SK-N-SH (cell line): Measurements from ENCODE around the gene MIPEP. TPM values are rescaled to one million over a fixed set of nuclear protein-coding genes. Genes with fewer than 3 reads are reported as not detected.

Experiments used
- CTCF ChIA-PET: fragments of 300-600, 350-600 bp; formaldehyde crosslinking; extraction: SDS; loops from one replicate; lab custom pipeline; 2021; lab: Yijun Ruan, JAX
- POLR2A ChIA-PET: fragments of 350-600 bp; sonication (Branson Sonifier 250); formaldehyde crosslinking; extraction: SDS; loops from one replicate; lab custom pipeline; 2020; ENCODE audit warnings: antibody characterized with exemption, inconsistent platforms; lab: Yijun Ruan, JAX
- DNase-seq: peaks from one replicate; pipeline ENCODE4 v3.0.0; 2012
- H2AFZ ChIP-seq: fragments of 200-600 bp; sonication (generic); 2 replicates; pipeline ENCODE4 v1.8.1; 2016; ENCODE audit warnings: antibody characterized with exemption, mild to moderate bottlenecking, low read depth
- H3F3A ChIP-seq: fragments of 200-600 bp; sonication (generic); replicated peaks from 2 replicates; pipeline ENCODE3; 2016; ENCODE audit warnings: antibody characterized with exemption, mild to moderate bottlenecking; ENCODE audit not compliant: insufficient read depth
- H3K27ac ChIP-seq, 2 experiments: fragments of 200-500 bp in 1 of 2; fragments of 200-600 bp in 1 of 2; sonication (Bioruptor generic) in 1 of 2; sonication (generic), shearing (Covaris generic) in 1 of 2; 2 replicates each; pipeline versions ENCODE4 v1.5.1 to v1.6.1; 2014 to 2016; ENCODE audit warnings: low read depth in 2 of 2, inconsistent platforms in 1 of 2, low read length in 1 of 2, mild to moderate bottlenecking in 1 of 2, mixed read lengths in 1 of 2
- H3K27me3 ChIP-seq: fragments of 200-600 bp; sonication (generic), shearing (Covaris generic); 2 replicates; pipeline ENCODE4 v1.6.1; 2016; ENCODE audit warnings: mixed run types; ENCODE audit not compliant: insufficient read depth
- H3K36me3 ChIP-seq, 2 experiments: fragments of 200-500 bp in 1 of 2; fragments of 200-600 bp in 1 of 2; sonication (Bioruptor generic) in 1 of 2; sonication (generic) in 1 of 2; replicated peaks in 1 of 2; 2 replicates each; pipeline versions ENCODE3 to v1.5.1; 2014 to 2016; ENCODE audit warnings: low read length in 1 of 2, mild to moderate bottlenecking in 1 of 2; ENCODE audit not compliant: insufficient read depth in 2 of 2, control insufficient read depth in 1 of 2
- H3K4me1 ChIP-seq, 2 experiments: fragments of 200-500 bp in 1 of 2; fragments of 200-600 bp in 1 of 2; sonication (Bioruptor generic) in 1 of 2; sonication (generic), shearing (Covaris generic) in 1 of 2; 2 replicates each; pipeline versions ENCODE4 v1.5.1 to v1.6.1; 2014 to 2016; ENCODE audit warnings: low read depth in 1 of 2, low read length in 1 of 2, mixed run types in 1 of 2; ENCODE audit not compliant: insufficient read depth in 2 of 2, control insufficient read depth in 1 of 2
- H3K4me2 ChIP-seq: fragments of 200-600 bp; sonication (generic), shearing (Covaris generic); 2 replicates; pipeline ENCODE4 v1.6.1; 2017; ENCODE audit warnings: mixed run types
- H3K4me3 ChIP-seq, 2 experiments: fragments of 200-500 bp in 1 of 2; fragments of 200-600 bp in 1 of 2; sonication (Bioruptor generic) in 1 of 2; sonication (generic), shearing (Covaris generic) in 1 of 2; 2 replicates each; pipeline versions ENCODE4 v1.5.1 to v1.8.1; 2014 to 2016; ENCODE audit warnings: low read depth in 2 of 2, inconsistent platforms in 1 of 2, low read length in 1 of 2, mild to moderate bottlenecking in 1 of 2, mixed read lengths in 1 of 2, moderate library complexity in 1 of 2
- H3K79me2 ChIP-seq: fragments of 200-600 bp; sonication (generic); 2 replicates; pipeline ENCODE4 v1.8.1; 2017; ENCODE audit warnings: mild to moderate bottlenecking; ENCODE audit not compliant: insufficient read depth
- H3K9ac ChIP-seq: fragments of 200-600 bp; sonication (generic); 2 replicates; pipeline ENCODE4 v1.6.1; 2017; ENCODE audit warnings: mixed run types
- H3K9me2 ChIP-seq: fragments of 200-600 bp; sonication (generic); 2 replicates; pipeline ENCODE4 v1.6.1; 2017; ENCODE audit warnings: mixed run types
- H3K9me3 ChIP-seq: fragments of 200-600 bp; sonication (generic); 2 replicates; pipeline ENCODE4 v1.6.1; 2017; ENCODE audit warnings: mixed run types, mild to moderate bottlenecking, moderate library complexity
- H4K20me1 ChIP-seq: fragments of 200-600 bp; sonication (generic); 2 replicates; pipeline ENCODE4 v1.6.1; 2017; ENCODE audit warnings: mild to moderate bottlenecking, mixed run types; ENCODE audit not compliant: insufficient read depth
- ELF1 ChIP-seq: IDR thresholded peaks from 2 replicates; pipeline ENCODE4 v1.4.0; 2012
- WGBS: methylation state at CpG from one replicate; pipeline ENCODE4 v1.1.6; 2017; ENCODE audit warnings: low lambda C conversion rate; 5-methylcytosine and 5-hydroxymethylcytosine counted together
- polyA plus RNA-seq, 3 experiments: library from polyadenylated mRNA; depleted of rRNA; stranded (reverse); fragments of >200 nt; gene quantifications; 2 replicates each; pipeline ENCODE4 v1.2.3, GENCODE V29; 2012
- small RNA-seq, 7 experiments: library from RNA; depleted of rRNA; stranded (forward); fragments of <200 nt; gene quantifications; one replicate each; pipeline ENCODE3, GENCODE V24; 2012

MIPEP gene
- polyA plus RNA-seq, 1 of the 3 experiments (the other 2 are of a cell fraction) = 12.7 TPM

DNA sequence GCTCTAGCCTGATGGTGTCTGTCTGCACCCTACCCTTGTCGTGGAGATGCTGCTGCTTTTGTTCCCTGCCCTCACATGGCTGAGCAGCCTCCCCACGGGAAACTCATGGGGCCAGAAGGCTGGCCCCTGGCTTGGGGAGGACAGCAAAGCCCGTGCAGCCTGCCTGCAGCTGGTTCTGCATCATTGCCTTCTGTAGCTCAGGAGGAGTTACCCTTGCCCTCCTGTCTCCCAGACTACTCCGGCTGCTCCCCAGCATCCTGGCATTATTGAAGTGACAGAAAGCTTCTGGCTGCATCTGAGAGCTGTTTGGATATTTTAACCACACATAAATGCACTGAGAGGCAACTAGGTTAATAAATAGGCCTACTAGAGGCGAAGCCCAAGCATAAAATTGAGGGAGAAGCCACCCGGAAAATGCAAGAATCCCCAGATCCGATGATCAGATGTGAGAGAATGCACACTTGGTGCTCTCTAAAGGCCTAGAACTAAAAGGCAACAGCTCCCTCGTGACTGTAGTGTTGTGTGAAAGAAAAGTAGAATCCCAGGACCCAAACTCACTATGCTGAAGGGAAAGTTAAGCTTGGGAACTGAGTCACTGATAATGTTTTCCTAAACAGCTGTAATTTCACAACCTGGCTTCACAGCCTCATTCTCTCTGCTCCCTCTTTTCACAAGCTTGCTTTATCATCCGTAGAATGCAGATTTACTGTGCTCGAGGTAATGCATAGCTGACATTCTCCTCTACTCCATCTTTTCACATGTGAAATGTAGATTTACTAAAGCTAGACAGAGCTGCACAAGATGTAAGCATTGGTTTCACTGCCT, 208.1 kb downstream of the MIPEP start:
- Histone ChIP-seq H3K79me2 (no peaks in the 10 kb centered on the region), H3K9ac (no peak overlapping the region), H3K36me3 (no peaks in the 10 kb centered on the region), H3K4me1 (no peaks in the 10 kb centered on the region), H4K20me1 (no peaks in the 10 kb centered on the region), H3K27me3 (no peaks in the 10 kb centered on the region), H3K4me2 (no peak overlapping the region), H3K9me3 (peaks cover 9% of the 10 kb centered on the region; the same call in 1 of the 2 replicates), H3K27ac (no peak overlapping the region), H3F3A (no peaks in the 10 kb centered on the region), H2AFZ (no peak overlapping the region), H3K9me2 (no peaks in the 10 kb centered on the region), H3K4me3 (no peak overlapping the region)
- 84% methylated on average over 9 of the region's 10 CpGs for WGBS
- no peak for TF ChIP-seq ELF1
- DNase-seq = no peak
- ChIA-PET CTCF (interaction anchor here (0.7 to 1.1 kb wide), 2 partner anchors 135 to 177 kb away, joined by 3 to 4 read pairs; no protein-coding TSS in a partner anchor), POLR2A (no interaction called here)

Small RNA genes within 50 kb of the gene (small RNA-seq; reads per million reads assigned to genes)
- 0 reads per million in 7 experiments for gene MTCO3P2

Other genes with a start within 250 kb of the MIPEP start
- gene C1QTNF9B, start 8.1 kb upstream of the MIPEP start, polyA plus RNA-seq (2012; rRNA removed) = not detected in 2 replicates